Stimulated activated CD8-positive, alpha-beta memory T cell treated with anti-CD3 and anti-CD28 coated beads, Interleukin-4, amount 100 ng/mL, for 24 hours (primary cell): ENCODE data around the gene CHI3L1.

Experiments used
- DNase-seq: peaks from one replicate; pipeline ENCODE4 v3.0.0-alpha.2; 2020; ENCODE audit warnings: low read depth

The CHI3L1 gene

GRCh38 chr1:203206129-203206687 lies 19.7 kb upstream of the CHI3L1 start:
- DNase-seq, result no peak

GRCh38 chr1:203204756-203205155 lies 18.3 kb upstream of the CHI3L1 start:
- no peak for DNase-seq

GRCh38 chr1:203202431-203203245 lies 16.1 kb upstream of the CHI3L1 start:
- DNase-seq, result no peak

- no peak for DNase-seq
Observed at GRCh38 chr1:203201516-203202205, 15.2 kb upstream of the CHI3L1 start.

- no peak for DNase-seq
Observed at GRCh38 chr1:203200916-203201315, 14.4 kb upstream of the CHI3L1 start.

- no peak for DNase-seq
Observed at GRCh38 chr1:203199816-203200571, 13.5 kb upstream of the CHI3L1 start.

- DNase-seq, result no peak
Observed at GRCh38 chr1:203199481-203199815, 12.9 kb upstream of the CHI3L1 start.

DNA sequence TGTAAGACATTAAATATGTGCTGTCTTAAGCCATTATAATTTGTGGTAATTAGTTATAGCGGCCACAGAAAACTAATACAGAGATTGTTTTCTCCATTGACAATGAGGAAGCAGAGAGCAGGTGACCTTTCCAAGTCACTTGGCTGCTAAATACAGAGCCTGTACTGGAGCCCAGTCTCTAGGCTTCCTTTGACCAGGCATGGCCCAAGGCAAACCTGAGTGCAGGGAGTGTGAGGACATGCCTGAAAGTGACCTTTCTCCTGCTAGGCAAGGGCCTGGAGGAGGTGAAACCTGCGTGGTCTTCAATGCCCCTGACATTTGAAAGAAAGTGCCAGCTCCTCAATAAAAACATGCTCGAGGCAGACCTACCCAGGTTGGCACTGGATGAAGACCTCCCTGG lies 12.5 kb upstream of the CHI3L1 start:
- no peak for DNase-seq

GRCh38 chr1:203197625-203198024 lies 11.1 kb upstream of the CHI3L1 start:
- DNase-seq, result no peak

GRCh38 chr1:203196371-203196770 lies 9.9 kb upstream of the CHI3L1 start:
- no peak for DNase-seq

- no peak for DNase-seq
Observed at GRCh38 chr1:203190949-203191348, 4.4 kb upstream of the CHI3L1 start.

DNA sequence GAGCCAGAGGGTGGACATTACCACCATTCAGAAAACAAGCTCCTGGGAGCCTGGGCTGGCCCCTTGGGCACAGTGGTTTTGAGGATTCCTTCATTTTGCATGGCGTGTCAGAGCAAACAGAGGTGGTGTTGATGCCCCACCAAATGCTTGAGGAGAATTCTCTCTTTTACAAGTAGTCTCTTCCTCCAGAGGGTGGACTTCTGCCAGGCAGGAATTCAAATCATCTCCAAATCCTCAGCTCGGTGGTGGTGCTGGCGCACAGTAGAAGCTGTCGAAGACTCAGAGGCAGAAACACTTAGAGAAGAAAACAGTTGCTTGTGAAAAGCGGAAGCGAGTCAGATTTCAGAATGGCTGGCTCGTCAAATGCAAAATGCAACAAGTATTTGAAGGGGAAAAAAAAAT lies 3.4 kb upstream of the CHI3L1 start:
- no peak for DNase-seq

DNA sequence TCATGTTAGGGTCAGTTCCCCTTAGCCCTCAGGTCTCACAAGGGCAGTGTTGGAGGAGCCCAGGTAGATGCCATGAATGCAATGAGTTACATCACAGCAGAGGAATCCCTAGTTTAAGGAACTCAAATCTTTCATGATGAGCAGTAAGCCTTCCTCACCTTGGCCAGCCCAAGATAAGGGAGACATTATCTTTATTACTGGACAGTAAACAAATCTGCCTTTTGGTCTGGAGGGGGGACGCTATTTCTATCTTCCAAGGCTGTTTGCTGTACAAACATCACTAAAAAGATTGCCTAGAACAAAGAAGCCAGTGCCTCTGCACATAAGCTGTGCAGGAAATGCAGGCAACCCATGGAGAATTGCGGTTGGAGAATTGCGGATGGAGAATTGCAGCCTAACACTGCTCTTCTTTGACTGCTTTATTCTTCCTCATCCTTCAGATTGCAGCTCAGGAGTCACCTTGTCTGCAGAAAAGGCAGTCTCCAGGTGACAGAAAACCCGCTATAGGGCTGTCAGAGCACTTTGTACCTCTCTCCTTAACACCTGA lies 2.3 kb upstream of the CHI3L1 start:
- DNase-seq, result no peak

DNA sequence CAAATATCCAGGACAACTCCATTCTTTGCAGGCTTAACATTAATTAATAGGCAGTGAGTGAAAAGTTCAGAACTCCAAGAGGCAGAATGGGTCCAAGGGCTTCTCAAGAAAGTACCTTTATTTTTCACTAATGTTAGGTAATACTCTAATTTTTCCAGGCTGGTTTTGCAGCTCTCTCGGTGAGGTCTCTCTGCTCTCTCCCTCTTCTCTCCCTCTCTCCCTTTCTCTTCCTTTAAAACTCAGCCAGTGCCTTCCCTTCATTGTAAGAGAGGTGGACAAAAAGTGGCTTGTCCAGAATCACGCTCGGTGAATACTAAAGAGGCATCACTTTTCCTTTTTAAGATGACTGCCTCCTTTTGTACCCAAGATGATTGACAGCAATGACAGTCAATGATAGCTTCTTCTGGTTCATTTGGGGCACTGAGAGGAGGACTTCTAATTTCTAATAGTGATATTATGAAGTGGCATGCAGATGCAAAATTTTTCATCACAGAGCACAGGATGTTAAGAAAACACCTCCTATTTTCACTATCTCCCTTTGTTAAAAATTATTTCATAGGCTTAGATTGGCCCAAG lies 1.3 kb upstream of the CHI3L1 start:
- DNase-seq, result no peak

- no peak for DNase-seq
Observed at GRCh38 chr1:203187304-203187685, 791 bp upstream of the CHI3L1 start.

DNA sequence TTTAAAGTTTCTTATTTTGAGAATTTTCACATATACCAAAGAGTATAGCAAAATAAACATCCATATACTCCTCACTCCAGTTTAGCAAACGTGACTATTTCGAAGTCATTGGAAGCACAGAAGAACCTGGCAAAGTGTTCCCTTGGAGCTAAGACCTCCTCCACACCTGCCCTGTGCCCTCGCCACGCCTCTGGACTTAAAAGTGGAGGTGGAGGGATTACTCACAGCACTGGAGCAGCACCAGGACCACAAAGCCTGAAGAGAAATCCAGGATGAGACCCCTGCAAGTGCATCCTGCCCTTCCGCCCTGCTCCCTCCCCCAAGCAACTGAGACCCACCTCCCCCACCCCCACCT lies 436 bp downstream of the CHI3L1 start:
- no peak for DNase-seq

GRCh38 chr1:203185585-203185984 lies 919 bp downstream of the CHI3L1 start:
- no peak for DNase-seq

DNA sequence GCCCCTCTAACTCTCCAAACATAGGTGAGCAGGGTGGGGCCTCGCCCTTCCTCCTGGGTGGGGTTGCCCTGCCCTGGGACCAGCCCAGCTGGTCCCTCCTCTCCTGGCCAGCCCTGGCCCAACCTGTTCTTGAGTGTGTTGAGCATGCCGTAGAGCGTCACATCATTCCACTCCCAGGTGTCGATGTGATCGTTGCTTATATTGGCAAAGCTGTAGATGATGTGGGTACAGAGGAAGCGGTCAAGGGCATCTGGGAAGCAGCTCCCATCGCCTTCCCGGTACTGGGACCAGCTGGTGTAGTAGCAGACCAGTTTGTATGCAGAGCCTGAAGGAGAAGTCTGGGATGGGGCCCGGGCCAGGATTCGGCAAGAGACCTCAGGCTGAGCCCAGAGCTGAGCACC lies 1.4 kb downstream of the CHI3L1 start:
- DNase-seq, result no peak

DNA sequence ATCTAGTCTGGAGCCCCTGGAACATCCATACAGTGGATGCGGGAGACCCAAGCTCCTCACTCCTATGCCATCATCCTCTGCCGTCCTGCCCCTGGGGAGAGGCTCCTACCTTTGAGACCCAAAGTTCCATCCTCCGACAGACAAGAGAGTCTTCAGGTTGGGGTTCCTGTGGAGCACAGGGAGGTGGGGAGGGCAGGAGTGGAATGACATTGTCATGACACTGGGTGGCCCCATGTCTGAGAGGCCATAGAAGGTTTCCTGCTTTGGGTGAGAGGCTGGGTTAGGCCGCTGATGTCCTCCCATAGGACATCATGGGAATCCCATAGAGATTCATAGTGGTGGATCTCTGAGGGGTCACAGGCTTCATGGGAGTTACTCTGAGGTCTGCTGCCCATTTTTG lies 2.0 kb downstream of the CHI3L1 start:
- no peak for DNase-seq

- no peak for DNase-seq
Observed at GRCh38 chr1:203183828-203184227, 2.7 kb downstream of the CHI3L1 start.

DNA sequence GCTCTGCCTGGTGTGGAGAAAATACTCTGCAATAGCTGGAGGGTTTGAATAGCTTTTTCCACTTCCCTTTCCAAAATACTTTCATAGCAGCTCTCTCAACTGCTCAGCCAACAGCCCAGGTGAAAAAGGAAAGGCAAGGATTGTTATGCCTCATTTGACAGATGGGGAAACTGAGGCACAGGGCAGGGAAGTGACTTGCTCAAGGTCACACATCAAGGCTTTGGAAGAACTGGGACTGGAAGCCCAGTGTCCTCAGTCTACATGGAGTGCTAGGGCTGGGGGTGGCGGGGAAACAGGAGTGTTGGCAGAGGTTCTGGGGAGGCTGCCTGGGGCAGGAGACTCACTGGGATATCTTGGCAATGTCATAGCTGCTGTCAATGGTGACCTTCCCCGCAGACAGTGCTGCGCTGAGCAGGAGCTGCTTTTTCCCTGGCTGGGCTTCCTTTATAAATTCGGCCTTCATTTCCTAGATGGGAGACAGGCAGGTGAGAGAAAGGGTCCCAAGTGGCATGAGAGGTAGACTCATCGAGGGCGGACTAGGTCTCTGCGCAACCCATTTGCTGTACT lies 4.0 kb downstream of the CHI3L1 start:
- DNase-seq, result no peak
